A549 (cell line): ENCODE results near the gene GSG1L. TPM values are rescaled to one million over a fixed set of nuclear protein-coding genes. Genes with fewer than 3 reads are reported as not detected.

Experiments used
- ATAC-seq, 2 experiments: fragments of 200-7000 bp in 1 of 2; fragments of >200 bp in 1 of 2; cut with Nextera tagmentation in 1 of 2; cut with Tn5 transposase in 1 of 2; 3 replicates each; pipeline versions ENCODE4 v1.8.0 to v1.9.1; 2018 to 2020; ENCODE audit warnings: mild to moderate bottlenecking in 1 of 2, moderate library complexity in 1 of 2
- CTCF ChIA-PET: fragments of 300-600 bp; sonication (Branson Sonifier 250); formaldehyde crosslinking; extraction: SDS; loops from one replicate; lab custom pipeline; 2021; ENCODE audit warnings: antibody characterized with exemption, inconsistent platforms; lab: Yijun Ruan, JAX
- POLR2A ChIA-PET: fragments of 350-600 bp; formaldehyde crosslinking; extraction: SDS; loops from one replicate; lab custom pipeline; 2021; ENCODE audit warnings: antibody characterized with exemption, inconsistent platforms; lab: Yijun Ruan, JAX
- DNase-seq, 2 experiments: peaks; one replicate each; pipeline versions ENCODE4 v3.0.0 to v3.0.0-alpha.2; 2011 to 2016; ENCODE audit warnings: low read depth in 1 of 2, low spot score in 1 of 2
- FAIRE-seq: peaks from 2 replicates; lab custom pipeline; 2011; peaks lifted over from hg19 to GRCh38; lab: Jason Lieb, UNC
- H3K27ac ChIP-seq, 2 experiments: fragments of >200 bp; sonication (Bioruptor Twin); formaldehyde crosslinking; 3 replicates each; pipeline ENCODE4 v1.5.1; 2016 to 2017
- H3K4me1 ChIP-seq: fragments of >200 bp; sonication (Bioruptor Twin); formaldehyde crosslinking; 3 replicates; pipeline ENCODE4 v1.6.1; 2016
- H3K4me2 ChIP-seq: fragments of >200 bp; sonication (Bioruptor Twin); formaldehyde crosslinking; 3 replicates; pipeline ENCODE4 v1.6.1; 2016
- H3K4me3 ChIP-seq: fragments of >200 bp; sonication (Bioruptor Twin); formaldehyde crosslinking; 3 replicates; pipeline ENCODE4 v1.5.1; 2016
- H3K9me3 ChIP-seq: fragments of >200 bp; sonication (Bioruptor Twin); formaldehyde crosslinking; 3 replicates; pipeline ENCODE4 v1.6.1; 2016
- CBX8 ChIP-seq: fragments of 200-600 bp; sonication (generic); IDR thresholded peaks from 2 replicates; pipeline ENCODE4 v1.6.1; 2016
- CEBPB ChIP-seq, 2 experiments: fragments of >200 bp in 1 of 2; sonication (Bioruptor Twin) in 1 of 2; formaldehyde crosslinking in 1 of 2; IDR thresholded peaks; 2 replicates each; pipeline ENCODE4 v1.6.1; 2012 to 2016
- CHD2 ChIP-seq: fragments of 150-350 bp; IDR thresholded peaks from 2 replicates; pipeline ENCODE4 v1.6.1; 2014; ENCODE audit warnings: low read length; ENCODE audit not compliant: partially characterized antibody
- FOSB ChIP-seq: fragments of 250-450 bp; sonication (Bioruptor Pico); IDR thresholded peaks from 2 replicates; pipeline ENCODE4 v1.5.0; 2020; ENCODE audit warnings: mild to moderate bottlenecking, moderate library complexity
- FOSL2 ChIP-seq, 2 experiments: fragments of 450-650 bp in 1 of 2; fragments of >200 bp in 1 of 2; sonication (Bioruptor Twin) in 1 of 2; formaldehyde crosslinking; IDR thresholded peaks; 2 replicates each; pipeline versions ENCODE4 v1.5.0 to v1.6.1; 2016 to 2020; ENCODE audit warnings: mild to moderate bottlenecking in 1 of 2, moderate library complexity in 1 of 2
- HOXA7 ChIP-seq: fragments of 250-450 bp; sonication (Bioruptor Pico); IDR thresholded peaks from 2 replicates; pipeline ENCODE4 v1.5.0; 2020; ENCODE audit warnings: mild to moderate bottlenecking, moderate library complexity
- HOXB13 ChIP-seq: fragments of 250-450 bp; sonication (Bioruptor Pico); IDR thresholded peaks from 2 replicates; pipeline ENCODE4 v1.5.0; 2020; ENCODE audit warnings: low read depth, mild to moderate bottlenecking, moderate library complexity
- JUN ChIP-seq, 2 experiments: fragments of >200 bp; sonication (Bioruptor Twin); formaldehyde crosslinking; IDR thresholded peaks; 2 replicates in 1 of 2; 3 replicates in 1 of 2; pipeline ENCODE4 v1.6.1; 2016 to 2017
- MAFK ChIP-seq: fragments of 450-650 bp; IDR thresholded peaks from 2 replicates; pipeline ENCODE4 v1.6.1; 2014; ENCODE audit not compliant: partially characterized antibody
- NFE2L2 ChIP-seq: fragments of 150-350 bp; conservative IDR thresholded peaks from 2 replicates; pipeline ENCODE4 v1.6.1; 2014; ENCODE audit warnings: low read length
- NR3C1 ChIP-seq: fragments of >200 bp; sonication (Bioruptor Twin); formaldehyde crosslinking; IDR thresholded peaks from 3 replicates; pipeline ENCODE4 v1.6.1; 2017
- POLR2AphosphoS2 ChIP-seq: conservative IDR thresholded peaks from 2 replicates; pipeline ENCODE4 v1.6.1; 2012; ENCODE audit warnings: low read length, improper control_type of control experiment, inconsistent platforms
- RAD21 ChIP-seq, 2 experiments: fragments of >200 bp in 1 of 2; sonication (Bioruptor Twin) in 1 of 2; formaldehyde crosslinking in 1 of 2; IDR thresholded peaks in 1 of 2; conservative IDR thresholded peaks in 1 of 2; 2 replicates in 1 of 2; 3 replicates in 1 of 2; pipeline ENCODE4 v1.6.1; 2012 to 2018; ENCODE audit warnings: inconsistent platforms in 1 of 2
- RARB ChIP-seq: fragments of 250-450 bp; sonication (Bioruptor Pico); IDR thresholded peaks from 2 replicates; pipeline ENCODE4 v1.8.0; 2021; ENCODE audit warnings: mild to moderate bottlenecking, moderate library complexity
- SMC3 ChIP-seq: fragments of >200 bp; sonication (Bioruptor Twin); formaldehyde crosslinking; IDR thresholded peaks from 3 replicates; pipeline ENCODE4 v1.6.1; 2018; ENCODE audit warnings: inconsistent platforms
- ZC3H11A ChIP-seq: fragments of 450-650 bp; IDR thresholded peaks from 2 replicates; pipeline ENCODE4 v1.6.1; 2014; ENCODE audit warnings: antibody characterized with exemption, mild to moderate bottlenecking
- WGBS: methylation state at CpG from one replicate; pipeline ENCODE4 v1.1.6; 2017; ENCODE audit errors: missing lambda C conversion rate; 5-methylcytosine and 5-hydroxymethylcytosine counted together
- polyA plus RNA-seq, 4 experiments: library from polyadenylated mRNA; depleted of rRNA in 3 of 4; stranded (reverse); fragments of >200 nt; fragmentation: RNase III in 1 of 4; extraction: RNeasy Plus Mini Kit Qiagen cat#74134 plus additional on column Dnase treatment in 1 of 4; gene quantifications; 2 replicates in 3 of 4; 3 replicates in 1 of 4; pipeline ENCODE4 v1.2.3, GENCODE V29; 2011 to 2017
- TF ChIP-seq, protein P1 (sequence below): fragments of 250-450 bp; sonication (Bioruptor Pico); IDR thresholded peaks from 2 replicates; pipeline ENCODE4 v1.5.0; 2021; ENCODE audit warnings: mild to moderate bottlenecking, moderate library complexity, borderline replicate concordance
- TF ChIP-seq, protein P2 (sequence below): fragments of >200 bp; sonication (Bioruptor Twin); formaldehyde crosslinking; IDR thresholded peaks from 3 replicates; pipeline ENCODE4 v1.6.1; 2016

The GSG1L gene
- polyA plus RNA-seq, 2 of the 4 experiments (the other 2 are of a cell fraction), result not detected

DNA sequence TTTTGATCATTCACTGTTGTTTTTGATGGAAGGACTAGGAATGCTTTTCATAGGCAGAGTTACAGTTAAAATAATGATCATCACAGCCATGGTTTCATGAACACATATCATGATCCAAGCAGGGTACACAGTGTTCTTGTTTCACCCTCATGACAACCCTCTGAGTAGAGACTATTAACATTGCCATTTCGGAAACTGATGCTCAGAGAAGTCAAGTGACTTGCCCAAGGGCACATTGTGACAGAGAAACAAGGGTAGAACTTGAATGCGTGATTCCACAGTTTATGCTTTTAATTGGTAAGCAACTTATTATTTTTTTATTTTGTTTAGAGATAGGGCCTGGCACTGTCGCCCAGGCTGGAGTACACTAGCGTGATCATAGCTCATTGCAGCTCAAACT lies 311.3 kb downstream of the GSG1L start (continued):
- TF ChIP-seq, protein P1, sequence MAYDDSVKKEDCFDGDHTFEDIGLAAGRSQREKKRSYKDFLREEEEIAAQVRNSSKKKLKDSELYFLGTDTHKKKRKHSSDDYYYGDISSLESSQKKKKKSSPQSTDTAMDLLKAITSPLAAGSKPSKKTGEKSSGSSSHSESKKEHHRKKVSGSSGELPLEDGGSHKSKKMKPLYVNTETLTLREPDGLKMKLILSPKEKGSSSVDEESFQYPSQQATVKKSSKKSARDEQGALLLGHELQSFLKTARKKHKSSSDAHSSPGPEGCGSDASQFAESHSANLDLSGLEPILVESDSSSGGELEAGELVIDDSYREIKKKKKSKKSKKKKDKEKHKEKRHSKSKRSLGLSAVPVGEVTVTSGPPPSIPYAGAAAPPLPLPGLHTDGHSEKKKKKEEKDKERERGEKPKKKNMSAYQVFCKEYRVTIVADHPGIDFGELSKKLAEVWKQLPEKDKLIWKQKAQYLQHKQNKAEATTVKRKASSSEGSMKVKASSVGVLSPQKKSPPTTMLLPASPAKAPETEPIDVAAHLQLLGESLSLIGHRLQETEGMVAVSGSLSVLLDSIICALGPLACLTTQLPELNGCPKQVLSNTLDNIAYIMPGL (CRISPR knock-in tag), result no peak

DNA sequence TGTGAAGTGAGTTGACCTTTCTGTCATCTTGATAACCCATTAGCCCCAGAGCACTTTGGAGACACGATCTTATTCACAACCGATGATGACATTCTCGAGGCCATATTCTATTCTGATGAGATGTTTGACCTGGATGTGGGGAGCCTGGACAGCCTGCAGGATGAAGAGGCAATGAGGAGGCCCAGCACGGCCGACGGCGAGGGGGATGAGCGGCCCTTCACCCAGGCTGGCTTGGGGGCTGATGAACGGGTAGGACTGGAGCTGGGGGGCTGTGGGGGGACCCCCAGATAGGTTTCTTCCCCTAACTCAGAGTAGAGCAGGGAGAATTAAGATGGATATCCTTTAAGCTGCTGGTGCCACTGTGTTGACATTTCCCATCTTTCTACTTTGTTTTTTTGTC lies 311.8 kb downstream of the GSG1L start:
- no peaks in the 10 kb centered on the region for H3K9me3 ChIP-seq
- no peak overlapping the region for H3K27ac ChIP-seq
- no peak for TF ChIP-seq JUN (IDR thresholded peaks at IDR 0.05)
- TF ChIP-seq FOSL2 (IDR thresholded peaks at IDR 0.05), result no peak
- no peak for TF ChIP-seq FOSL2 (CRISPR knock-in tag; IDR thresholded peaks at IDR 0.05)
- no peak for TF ChIP-seq POLR2AphosphoS2
- no peak for TF ChIP-seq CHD2
- TF ChIP-seq, protein P1 (CRISPR knock-in tag), result no peak
- no peak for DNase-seq
- no peak overlapping the region for H3K4me3 ChIP-seq
- H3K4me1 ChIP-seq, result 0 out of 3 replicates have a peak, but pooled peaks cover 5% of the 10 kb centered on the region
- ATAC-seq, result no peak
- 91% methylated on average over 9 of the region's 9 CpGs for WGBS
- ChIA-PET CTCF (no interaction called here), POLR2A (no interaction called here)
- H3K4me2 ChIP-seq, result no peak overlapping the region
- FAIRE-seq, result no peak

DNA sequence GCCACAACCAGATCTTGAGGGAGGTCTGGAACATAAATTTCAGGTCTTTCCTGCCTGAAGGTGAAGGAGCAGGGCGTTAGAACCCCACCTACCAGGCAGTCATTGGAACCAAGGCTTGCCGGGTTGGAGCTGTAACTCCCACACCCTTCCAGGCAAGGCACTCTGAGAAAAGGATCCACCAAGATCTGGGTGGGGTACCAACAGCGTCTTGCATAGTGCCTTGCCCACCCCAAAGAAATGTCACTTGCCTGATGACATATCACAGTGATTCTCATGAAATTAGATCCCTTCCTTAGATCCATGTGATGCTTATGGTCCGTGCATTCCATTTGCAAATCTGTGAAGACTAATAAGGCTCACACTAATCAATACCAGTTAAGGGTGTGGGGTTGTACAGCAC lies 312.3 kb downstream of the GSG1L start:
- Histone ChIP-seq H3K4me2 (no peak overlapping the region), H3K9me3 (no peaks in the 10 kb centered on the region), H3K27ac (no peak overlapping the region), H3K4me1 (0 out of 3 replicates have a peak, but pooled peaks cover 5% of the 10 kb centered on the region), H3K4me3 (no peak overlapping the region)
- ATAC-seq, result no peak
- FAIRE-seq, result no peak
- POLR2A ChIA-PET, result no interaction called here
- CTCF ChIA-PET, result no interaction called here
- no peak for DNase-seq
- 89% methylated on average over 4 of the region's 4 CpGs for WGBS
- TF ChIP-seq HOXB13 (CRISPR knock-in tag) (no peak), NR3C1 (no peak), ZC3H11A (no peak), CEBPB (IDR thresholded peaks at IDR 0.05) (no peak), NFE2L2 (no peak), FOSB (CRISPR knock-in tag) (no peak), CBX8 (no peak), MAFK (no peak), HOXA7 (CRISPR knock-in tag) (no peak), CHD2 (no peak), RAD21 (conservative IDR thresholded peaks at IDR 0.05 in 1 of 2, IDR thresholded peaks at IDR 0.05 in 1 of 2) (no peak), SMC3 (no peak), RARB (CRISPR knock-in tag) (no peak)
- TF ChIP-seq, protein P2, sequence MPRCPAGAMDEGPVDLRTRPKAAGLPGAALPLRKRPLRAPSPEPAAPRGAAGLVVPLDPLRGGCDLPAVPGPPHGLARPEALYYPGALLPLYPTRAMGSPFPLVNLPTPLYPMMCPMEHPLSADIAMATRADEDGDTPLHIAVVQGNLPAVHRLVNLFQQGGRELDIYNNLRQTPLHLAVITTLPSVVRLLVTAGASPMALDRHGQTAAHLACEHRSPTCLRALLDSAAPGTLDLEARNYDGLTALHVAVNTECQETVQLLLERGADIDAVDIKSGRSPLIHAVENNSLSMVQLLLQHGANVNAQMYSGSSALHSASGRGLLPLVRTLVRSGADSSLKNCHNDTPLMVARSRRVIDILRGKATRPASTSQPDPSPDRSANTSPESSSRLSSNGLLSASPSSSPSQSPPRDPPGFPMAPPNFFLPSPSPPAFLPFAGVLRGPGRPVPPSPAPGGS, result no peak
